ENCODE measurements around the gene TINAGL1.

GRCh38 chr1:31624309-31624708 lies 48.0 kb downstream of the TINAGL1 start:
- TF ChIP-seq POLR2AphosphoS5 (IDR thresholded peaks at IDR 0.05; ENCODE audit: borderline replicate concordance, low read depth, low read length) (no peak), EZH2 (IDR thresholded peaks at IDR 0.05) (no peak)
